K562 (cell line): ENCODE measurements around the gene AHCYL2. TPM values are rescaled to one million over a fixed set of nuclear protein-coding genes. Genes with fewer than 3 reads are reported as not detected.

Experiments
- ATAC-seq: fragments of 200-7000 bp; cut with Tn5 transposase; 3 replicates; pipeline ENCODE4 v1.9.1; 2020; ENCODE audit warnings: moderate library complexity
- BruUV-seq: library from RNA; stranded (reverse); fragments of 400-500 nt; replicated peaks from 2 replicates; lab custom pipeline; 2021; lab: Mats Ljungman, UMichigan
- CTCF ChIA-PET: fragments of 300-600 bp; formaldehyde crosslinking; extraction: SDS; loops from one replicate; lab custom pipeline; 2021; ENCODE audit warnings: low intra/inter-chr PET ratio; lab: Yijun Ruan, JAX
- POLR2A ChIA-PET: fragments of 300-600, 350-650 bp; sonication (Branson Sonifier 250); formaldehyde crosslinking; extraction: SDS; loops from one replicate; lab custom pipeline; 2021; ENCODE audit warnings: antibody characterized with exemption, inconsistent platforms; lab: Yijun Ruan, JAX
- DNase-seq, 4 experiments: peaks; one replicate each; pipeline versions ENCODE4 v3.0.0 to v3.0.0-alpha.2; 2011 to 2018; ENCODE audit warnings: low spot score in 3 of 4, mixed read lengths in 3 of 4; ENCODE audit errors: extremely low read depth in 1 of 4
- FAIRE-seq: peaks from 2 replicates; lab custom pipeline; 2011; peaks lifted over from hg19 to GRCh38; lab: Jason Lieb, UNC
- H2AFZ ChIP-seq: 2 replicates; pipeline ENCODE4 v1.6.0; 2011; ENCODE audit warnings: low read depth, low read length, control low read depth, inconsistent platforms
- H3K27ac ChIP-seq: fragments of 200-600 bp; 3 replicates; pipeline ENCODE4 v1.8.0; 2011; ENCODE audit warnings: low read depth, mild to moderate bottlenecking, control low read depth, inconsistent platforms, low read length, moderate library complexity, mixed read lengths; ENCODE audit errors: extremely low read depth
- H3K27me3 ChIP-seq, 2 experiments: fragments of 300-600 bp in 1 of 2; 2 replicates in 1 of 2; 3 replicates in 1 of 2; pipeline versions ENCODE4 v1.6.0 to v1.8.0; 2011; ENCODE audit warnings: inconsistent platforms in 2 of 2, low read length in 2 of 2, mild to moderate bottlenecking in 1 of 2, mixed read lengths in 1 of 2, moderate library complexity in 1 of 2; ENCODE audit not compliant: control insufficient read depth in 2 of 2, insufficient read depth in 2 of 2
- H3K36me3 ChIP-seq: fragments of 300-600 bp; 3 replicates; pipeline ENCODE4 v1.8.0; 2011; ENCODE audit warnings: mild to moderate bottlenecking, low read length, inconsistent platforms; ENCODE audit not compliant: control insufficient read depth, insufficient read depth
- H3K4me1 ChIP-seq, 2 experiments: fragments of 200-600 bp in 1 of 2; replicated peaks in 1 of 2; 2 replicates in 1 of 2; 3 replicates in 1 of 2; pipeline versions ENCODE4 v1.5.1 to v1.8.0; 2011; ENCODE audit warnings: inconsistent platforms in 2 of 2, low read length in 2 of 2, mild to moderate bottlenecking in 1 of 2, mixed read lengths in 1 of 2, moderate library complexity in 1 of 2; ENCODE audit not compliant: control insufficient read depth in 2 of 2, insufficient read depth in 2 of 2
- H3K4me2 ChIP-seq: 2 replicates; pipeline ENCODE4 v1.6.1; 2011; ENCODE audit warnings: low read length, control low read depth, inconsistent platforms, mixed read lengths; ENCODE audit not compliant: insufficient read depth
- H3K4me3 ChIP-seq: fragments of 200-600 bp; sonication (generic), shearing (Covaris generic); 2 replicates; pipeline ENCODE4 v1.5.1; 2016; ENCODE audit warnings: control low read depth, inconsistent platforms
- H3K79me2 ChIP-seq: fragments of 200-600 bp; 3 replicates; pipeline ENCODE4 v1.8.0; 2011; ENCODE audit warnings: low read length, inconsistent platforms; ENCODE audit not compliant: control insufficient read depth, insufficient read depth
- H3K9ac ChIP-seq, 2 experiments: 2 replicates each; pipeline versions ENCODE4 v1.6.0 to v1.6.1; 2011; ENCODE audit warnings: low read depth in 2 of 2, low read length in 2 of 2, control low read depth in 1 of 2, inconsistent platforms in 1 of 2, mild to moderate bottlenecking in 1 of 2, mixed read lengths in 1 of 2; ENCODE audit not compliant: insufficient read depth in 1 of 2
- H3K9me1 ChIP-seq: one replicate; pipeline ENCODE4 v1.6.0; 2011; ENCODE audit warnings: inconsistent platforms, mild to moderate bottlenecking, low read length, moderate library complexity; ENCODE audit not compliant: control insufficient read depth, insufficient read depth
- H3K9me3 ChIP-seq: replicated peaks from 2 replicates; pipeline ENCODE4 v1.5.1; 2011; ENCODE audit warnings: low read depth, low read length, inconsistent platforms; ENCODE audit not compliant: control insufficient read depth, insufficient read depth
- H4K20me1 ChIP-seq: replicated peaks from 2 replicates; pipeline ENCODE4 v1.6.1; 2011; ENCODE audit warnings: low read length, inconsistent platforms, mixed read lengths; ENCODE audit not compliant: control insufficient read depth, insufficient read depth
- SNRNP70 ChIP-seq: fragments of 200-400 bp; formaldehyde crosslinking; optimal IDR thresholded peaks from 2 replicates; pipeline ENCODE3; 2017; ENCODE audit warnings: low read depth, low read length
- ZFP36 ChIP-seq: fragments of 150-350 bp; IDR thresholded peaks from 2 replicates; pipeline ENCODE4 v1.6.1; 2018; ENCODE audit warnings: low read length, low read depth; ENCODE audit not compliant: partially characterized antibody
- ZKSCAN1 ChIP-seq: fragments of 150-350 bp; IDR thresholded peaks from 2 replicates; pipeline ENCODE4 v1.6.1; 2016; ENCODE audit warnings: low read depth, low read length
- ZNF253 ChIP-seq: fragments of 250-450 bp; sonication (Bioruptor Pico); conservative IDR thresholded peaks from 2 replicates; pipeline ENCODE4 v1.6.1; 2021; ENCODE audit warnings: mild to moderate bottlenecking
- ZNF41 ChIP-seq: fragments of 250-450 bp; sonication (Bioruptor Pico); conservative IDR thresholded peaks from 2 replicates; pipeline ENCODE4 v1.4.0; 2020; ENCODE audit warnings: mild to moderate bottlenecking
- ZNF717 ChIP-seq: fragments of 250-450 bp; sonication (Bioruptor Pico); IDR thresholded peaks from 2 replicates; pipeline ENCODE4 v1.5.0; 2021
- WGBS: fragments of 100-300 bp; shearing (Covaris generic); methylation state at CpG from one replicate; pipeline ENCODE4 v1.1.6; 2016; ENCODE audit warnings: low coverage, mixed read lengths; ENCODE audit not compliant: insufficient coverage; ENCODE audit errors: missing lambda C conversion rate; 5-methylcytosine and 5-hydroxymethylcytosine counted together
- in situ Hi-C: fragments of 300-500 bp; cut with MboI; formaldehyde crosslinking; loops from 4 replicates; pipeline ENCODE4 v1.15.0; 2018; ENCODE audit warnings: inconsistent platforms, mixed read lengths
- intact Hi-C: fragments of 100-400 bp; cut with micrococcal nuclease; formaldehyde crosslinking; loops from 2 replicates; pipeline ENCODE4 v1.14.2; 2022
- polyA plus RNA-seq, 8 experiments: library from polyadenylated mRNA; depleted of rRNA in 4 of 8; stranded (reverse) in 5 of 8; unstranded in 3 of 8; fragments of >200 nt; fragmentation: Nextera tagmentation in 2 of 8; fragmentation: Illumina TruSeq in 1 of 8; extraction: Ambion mirVana in 2 of 8; extraction: Trizol in 1 of 8; gene quantifications; 2 replicates each; pipeline versions ENCODE4 v1.2.1 to v1.2.3, GENCODE V29; 2011 to 2014; ENCODE audit warnings: inconsistent platforms in 1 of 8, missing spikeins in 1 of 8
- total RNA-seq, 7 experiments: library from RNA; depleted of rRNA in 6 of 7; stranded (reverse); fragments of >200 nt in 6 of 7; fragmentation: Illumina TruSeq in 2 of 7; extraction: Trizol in 2 of 7; gene quantifications; 2 replicates each; pipeline versions ENCODE4 v1.2.1 to v1.2.3, GENCODE V29; 2011 to 2021; ENCODE audit warnings: low replicate concordance in 1 of 7

AHCYL2 gene
- total and polyA plus RNA-seq, 9 of the 15 experiments (the other 6 are each of a cell fraction or from before 2014, with no cell fraction given): 0.93 to 10.5 (median 5.2) TPM

- H3K4me1 ChIP-seq: peaks cover 6 to 19% of the 10 kb centered on the region in 2 experiments; a peak in 4 of 5 replicates
- TF ChIP-seq SNRNP70: no peak
- TF ChIP-seq ZKSCAN1: no peak
- TF ChIP-seq ZFP36: no peak
- TF ChIP-seq ZNF41 (CRISPR knock-in tag): no peak
- no peak for TF ChIP-seq ZNF253 (CRISPR knock-in tag)
- TF ChIP-seq ZNF717 (CRISPR knock-in tag): no peak
- peak overlapping the region; percentile 30 for H2AFZ ChIP-seq
- H3K4me2 ChIP-seq: no peak overlapping the region
- in situ Hi-C loops (loop anchor here (25.0 kb wide), 2 partner anchors 266 to 641 kb away; no protein-coding TSS in a partner anchor), intact Hi-C loops (no loop called here)
- CTCF ChIA-PET: interaction anchor here (0.7 to 5.2 kb wide), 4 partner anchors 29 to 153 kb away, joined by 3 to 60 read pairs (median 4); no protein-coding TSS in a partner anchor
- BruUV-seq: no TSS peak
- H3K79me2 ChIP-seq: no peaks in the 10 kb centered on the region
- H3K9me3 ChIP-seq: no peaks in the 10 kb centered on the region
- H3K27me3 ChIP-seq: no peaks in the 10 kb centered on the region
- FAIRE-seq (no peak), DNase-seq (no peak), ATAC-seq (no peak)
- 38% methylated on average over 3 of the region's 3 CpGs for WGBS
- no peak overlapping the region for H3K27ac ChIP-seq
- no peak overlapping the region for H3K4me3 ChIP-seq
- H3K9me1 ChIP-seq: no peaks in the 10 kb centered on the region
- no peaks in the 10 kb centered on the region for H3K36me3 ChIP-seq
- no peak overlapping the region for H3K9ac ChIP-seq
- POLR2A ChIA-PET: interaction anchor here (0.6 to 2.2 kb wide), 7 partner anchors 9 to 261 kb away, joined by 3 to 9 read pairs (median 3); partner anchors contain the start of gene STRIP2
- 0 out of 2 replicates have a peak, but pooled peaks cover 2% of the 10 kb centered on the region for H4K20me1 ChIP-seq
Observed at GRCh38 chr7:129371487-129371886, 146.7 kb downstream of the AHCYL2 start.
